HEK293T (cell line): ENCODE results near the gene CTNNA2.

Experiments used
- BHLHE40 ChIP-seq: fragments of 450-650 bp; IDR thresholded peaks from 2 replicates; pipeline ENCODE4 v1.6.1; 2016; ENCODE audit warnings: mild to moderate bottlenecking, moderate library complexity, borderline replicate concordance
- ELF4 ChIP-seq: fragments of 450-650 bp; IDR thresholded peaks from 2 replicates; pipeline ENCODE4 v1.6.1; 2017; ENCODE audit warnings: antibody characterized with exemption
- FOXA1 ChIP-seq: fragments of 450-650 bp; IDR thresholded peaks from 2 replicates; pipeline ENCODE4 v1.6.1; 2016; ENCODE audit warnings: mild to moderate bottlenecking
- FOXK2 ChIP-seq: fragments of 450-650 bp; IDR thresholded peaks from 2 replicates; pipeline ENCODE4 v1.6.1; 2016; ENCODE audit warnings: mild to moderate bottlenecking
- HDGF ChIP-seq: fragments of 450-650 bp; IDR thresholded peaks from 2 replicates; pipeline ENCODE4 v1.6.1; 2017; ENCODE audit warnings: antibody characterized with exemption, borderline replicate concordance
- L3MBTL2 ChIP-seq: fragments of 450-650 bp; conservative IDR thresholded peaks from 2 replicates; pipeline ENCODE4 v1.6.1; 2016; ENCODE audit warnings: mild to moderate bottlenecking
- LEF1 ChIP-seq: fragments of 450-650 bp; IDR thresholded peaks from 2 replicates; pipeline ENCODE4 v1.6.1; 2017; ENCODE audit warnings: mild to moderate bottlenecking, borderline replicate concordance
- NFRKB ChIP-seq: fragments of 450-650 bp; IDR thresholded peaks from 2 replicates; pipeline ENCODE4 v1.6.1; 2016; ENCODE audit warnings: mild to moderate bottlenecking, moderate library complexity
- SP1 ChIP-seq: fragments of 450-650 bp; IDR thresholded peaks from 2 replicates; pipeline ENCODE4 v1.6.1; 2017
- SUZ12 ChIP-seq: fragments of 450-650 bp; IDR thresholded peaks from 2 replicates; pipeline ENCODE4 v1.6.1; 2016; ENCODE audit warnings: mild to moderate bottlenecking

- TF ChIP-seq SP1 (no peak), LEF1 (no peak), ELF4 (no peak), SUZ12 (no peak), FOXK2 (no peak), FOXA1 (no peak), L3MBTL2 (no peak), BHLHE40 (no peak), HDGF (no peak), NFRKB (no peak)
Measured at GRCh38 chr2:79686884-79687283, 174.0 kb downstream of the CTNNA2 start.
